ENCODE measurements around the gene GPR12.

- TF ChIP-seq FOXA1 (IDR thresholded peaks at IDR 0.05): no peak
- TF ChIP-seq FOXM1 (IDR thresholded peaks at IDR 0.05; ENCODE audit: borderline replicate concordance): no peak
- no peak for TF ChIP-seq BHLHE40 (IDR thresholded peaks at IDR 0.05; ENCODE audit: borderline replicate concordance)
- no peak for TF ChIP-seq TARDBP (IDR thresholded peaks at IDR 0.05)
- TF ChIP-seq ELF4 (IDR thresholded peaks at IDR 0.05): no peak
- no peak for TF ChIP-seq ARNT (IDR thresholded peaks at IDR 0.05)
- no peak for TF ChIP-seq HDGF (IDR thresholded peaks at IDR 0.05; ENCODE audit: borderline replicate concordance)
- TF ChIP-seq SUZ12 (IDR thresholded peaks at IDR 0.05): no peak
- TF ChIP-seq SP1 (IDR thresholded peaks at IDR 0.05): no peak
- no peak for TF ChIP-seq NFRKB (IDR thresholded peaks at IDR 0.05)
Observed at GRCh38 chr13:26806891-26807290, 46.3 kb upstream of the GPR12 start.
